DMS79 treated with DMSO at 0.1 percent for 48 hours (cell line): ENCODE results near the gene CDK8.

Experiments
- DNase-seq: peaks from one replicate; lab custom pipeline; 2025; lab: John Stamatoyannopoulos, UW

Gene CDK8

DNA sequence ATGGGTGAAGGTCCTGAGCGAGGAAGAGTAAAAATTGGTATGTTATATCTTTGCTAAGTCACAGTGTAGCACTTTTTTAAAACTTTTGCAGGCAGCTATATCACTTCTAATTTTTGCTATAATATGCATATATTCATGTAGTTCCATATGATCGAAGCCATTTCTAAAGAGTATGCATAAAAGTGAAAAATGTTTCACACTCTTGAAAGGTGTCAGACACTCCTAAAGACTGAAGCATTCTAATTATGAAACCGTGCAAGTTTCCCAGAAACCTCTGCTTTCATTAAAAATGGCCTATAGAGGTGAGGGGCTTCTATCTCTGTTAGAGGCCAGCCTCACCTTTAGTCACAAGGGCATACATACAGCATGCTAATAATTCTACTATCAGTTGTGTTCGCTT lies 128.9 kb downstream of the CDK8 start:
- no peak for DNase-seq

DNA sequence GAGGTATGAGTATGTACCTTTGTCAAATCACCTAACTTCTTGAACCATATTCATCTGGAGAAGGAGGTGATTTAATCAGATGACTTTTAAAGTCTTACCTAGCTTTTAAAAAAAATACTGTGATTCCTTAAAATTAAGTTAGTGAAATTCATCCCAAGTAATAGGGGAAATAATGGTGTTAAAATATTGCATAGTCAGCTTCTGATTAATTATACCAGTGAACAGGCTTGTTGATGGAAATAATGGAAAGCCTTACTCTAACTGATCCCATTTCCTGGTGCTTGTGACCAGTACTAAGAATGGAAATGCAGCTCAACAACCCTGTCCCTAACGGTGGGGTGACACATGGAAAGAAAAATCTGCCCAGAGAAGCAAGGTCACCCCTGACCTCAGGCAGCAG lies 130.7 kb downstream of the CDK8 start:
- DNase-seq = no peak

DNA sequence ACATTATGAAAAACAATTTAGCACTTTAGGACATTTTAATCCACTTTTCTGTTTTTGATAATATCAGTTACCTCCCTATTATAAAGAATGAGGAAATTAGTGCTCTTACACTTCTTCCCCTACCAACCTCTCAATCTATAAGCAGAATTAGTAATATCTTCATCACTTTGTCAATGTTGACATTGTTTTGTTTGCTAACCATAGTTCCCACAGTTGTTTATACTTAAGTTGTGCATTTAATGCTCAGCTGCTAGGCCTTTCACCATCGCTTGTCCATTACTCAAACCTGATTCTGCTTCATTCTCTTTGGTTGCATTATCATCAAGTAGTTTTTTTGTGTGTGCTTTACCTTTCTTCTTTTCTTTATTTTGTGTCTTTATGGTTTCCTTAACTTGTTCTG lies 132.1 kb downstream of the CDK8 start:
- DNase-seq = no peak

DNA sequence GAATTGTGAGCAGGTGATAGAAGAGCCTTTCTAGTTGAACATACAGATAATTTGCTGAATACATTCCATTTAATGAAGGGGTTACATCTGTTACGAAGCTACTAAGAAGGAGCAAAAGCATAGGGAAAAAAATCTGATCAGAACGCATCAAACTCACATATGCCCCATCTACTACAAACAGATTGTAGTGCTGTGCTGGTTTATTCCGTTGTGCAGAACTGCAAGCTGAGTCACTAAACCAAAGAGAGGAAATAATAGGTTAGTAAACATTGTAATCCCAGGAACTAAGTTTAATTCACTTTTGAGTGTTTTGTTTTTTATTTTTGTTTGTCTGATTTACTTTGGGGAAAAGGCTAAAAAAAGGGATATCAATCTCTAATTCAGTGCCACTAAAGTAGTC lies 136.3 kb downstream of the CDK8 start:
- DNase-seq = no peak

DNA sequence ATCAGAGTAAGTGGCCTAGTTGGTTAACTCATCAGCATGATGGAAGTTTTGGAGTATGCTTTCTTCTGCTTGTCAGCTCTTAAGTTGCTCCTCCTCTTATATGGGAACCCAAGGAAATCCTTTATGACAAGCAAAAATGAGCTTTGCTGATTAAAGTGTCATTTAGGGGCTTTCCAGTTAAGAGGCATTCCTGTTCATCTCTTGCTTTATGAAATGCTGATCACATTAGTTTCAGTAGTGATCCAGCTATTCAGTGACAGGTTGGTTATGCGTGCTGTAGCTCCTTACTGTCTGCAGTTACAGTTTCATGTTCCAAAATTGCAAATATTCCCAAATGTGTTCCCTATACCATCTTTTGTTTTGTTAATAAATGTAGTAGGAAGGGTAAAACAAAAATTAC lies 146.6 kb downstream of the CDK8 start:
- DNase-seq = no peak

- DNase-seq = no peak
These were observed 147.1 kb downstream of the CDK8 start for GRCh38 chr13:26401069-26401468.

GRCh38 chr13:26401578-26402021 lies 147.7 kb downstream of the CDK8 start:
- DNase-seq = no peak

DNA sequence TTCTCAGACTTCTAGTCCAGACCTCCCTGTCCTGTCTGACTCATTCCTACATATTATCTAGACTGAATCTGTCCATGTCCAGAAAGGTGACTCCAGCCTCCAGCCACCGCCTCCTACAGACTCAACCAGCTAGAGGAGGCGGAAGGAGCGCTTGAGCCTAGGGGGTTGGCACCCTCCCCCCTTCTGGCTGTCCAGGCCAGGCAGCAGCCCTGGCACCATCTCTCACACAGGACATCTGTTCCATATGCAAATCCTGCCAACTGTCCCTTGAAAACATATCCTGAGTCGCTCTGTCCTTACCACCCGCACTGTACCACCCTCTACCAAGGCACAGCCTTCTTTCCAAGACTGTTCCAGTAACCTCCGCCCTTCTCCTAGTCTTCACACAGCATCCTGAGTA lies 152.9 kb downstream of the CDK8 start:
- no peak for DNase-seq

DNA sequence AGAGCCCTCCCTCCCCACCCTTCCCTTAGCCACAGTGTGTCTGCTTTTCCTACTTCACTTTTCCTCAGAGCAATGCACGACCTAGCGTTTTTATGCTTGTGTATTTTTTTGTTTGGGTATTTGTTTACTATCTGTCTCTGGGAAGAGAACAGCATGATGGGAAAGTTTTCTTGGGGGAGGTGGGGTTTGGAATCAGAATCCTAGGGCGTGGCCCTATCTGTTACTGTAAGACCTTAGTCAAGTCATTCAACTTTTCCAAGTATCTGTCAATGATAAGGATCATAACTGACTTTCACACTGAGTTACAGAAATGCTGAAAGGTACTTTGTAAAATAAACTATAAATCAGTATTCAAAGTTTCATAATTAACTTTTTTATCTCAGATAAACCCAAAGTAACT lies 157.3 kb downstream of the CDK8 start:
- no peak for DNase-seq

DNA sequence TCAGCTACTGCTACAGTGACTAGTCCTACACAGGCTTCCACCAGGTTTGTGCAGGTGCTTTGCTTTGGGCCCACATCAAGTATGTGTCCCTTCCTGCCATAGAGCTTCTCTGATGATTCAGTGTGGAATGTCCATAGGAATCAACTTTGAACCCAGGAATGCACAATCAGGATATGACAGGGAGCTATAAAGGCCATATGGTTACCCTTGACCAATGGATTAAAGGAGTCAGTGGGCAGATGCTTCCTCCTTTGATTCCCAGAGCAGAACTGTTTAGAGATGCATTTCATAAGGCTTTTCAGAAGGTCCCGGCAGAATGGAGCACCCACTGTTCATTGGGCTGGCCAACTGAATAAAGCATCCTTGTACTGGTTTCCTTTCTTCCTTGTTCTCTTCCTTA lies 158.3 kb downstream of the CDK8 start:
- no peak for DNase-seq

DNA sequence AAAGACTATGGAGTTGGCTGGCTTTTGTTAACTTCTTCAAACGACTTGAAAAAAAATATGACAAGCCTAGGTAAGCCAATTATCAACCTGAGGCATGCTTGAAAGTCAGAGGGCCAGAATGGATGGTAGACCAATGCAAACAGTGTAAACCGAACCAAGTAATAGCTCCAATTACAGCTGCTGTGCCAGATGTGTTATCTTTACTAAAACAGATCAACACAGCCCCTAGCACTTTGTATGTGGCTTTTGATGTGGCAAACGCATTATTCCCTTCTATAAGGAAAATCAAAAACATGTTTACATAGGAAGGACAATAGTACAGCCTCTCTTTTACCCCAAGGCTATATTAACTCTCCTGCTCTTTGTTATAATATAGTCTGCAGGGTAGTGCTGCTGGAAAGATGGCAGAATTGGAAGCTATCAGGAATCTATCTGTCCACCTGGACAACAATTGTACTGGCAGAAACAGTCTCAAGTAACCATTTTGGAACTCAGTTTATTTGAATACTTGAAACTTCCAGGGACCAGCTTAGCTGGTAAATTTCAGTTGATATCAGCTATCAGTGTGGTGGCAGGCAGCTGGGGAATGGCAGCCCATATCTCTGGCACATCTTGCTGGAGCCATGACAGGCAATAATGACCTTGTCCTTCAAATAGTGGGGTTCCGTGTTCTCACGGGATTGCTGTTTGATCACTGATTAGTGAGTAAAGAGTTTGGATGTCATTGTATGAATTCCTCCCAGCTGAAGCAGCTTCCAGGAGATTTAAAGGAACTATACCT lies 159.2 kb downstream of the CDK8 start:
- no peak for DNase-seq

DNA sequence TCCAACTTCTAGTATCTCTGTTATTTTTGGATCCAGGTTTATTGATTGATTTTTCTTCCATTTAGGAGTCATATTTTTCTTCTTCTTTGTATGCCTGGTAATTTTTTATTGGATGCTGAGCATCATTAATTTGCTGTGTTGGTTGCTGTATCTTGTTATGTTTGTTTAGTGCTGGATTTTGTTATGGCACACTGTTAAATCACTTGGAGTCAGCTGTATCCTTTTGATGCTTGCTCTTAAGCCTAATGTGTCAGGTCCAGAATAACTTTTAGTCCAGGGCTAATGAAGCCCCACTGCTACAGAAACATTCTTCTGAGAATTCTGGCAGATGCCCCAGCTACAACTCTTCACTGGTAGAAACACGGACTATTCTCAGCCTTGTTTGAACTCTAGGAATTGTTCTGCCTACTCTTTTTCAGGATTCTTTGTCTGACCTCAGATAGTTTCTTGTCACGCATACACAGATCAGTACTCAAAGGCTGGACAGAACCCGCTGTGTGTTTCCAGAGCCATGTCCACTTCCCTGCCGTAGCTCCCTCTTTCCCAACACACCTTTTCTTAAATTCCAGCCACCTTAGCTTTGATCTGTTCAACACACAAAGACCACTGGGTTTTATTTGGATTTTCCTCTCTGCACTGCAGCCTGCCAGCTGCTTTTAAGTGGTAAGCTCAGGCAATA lies 166.5 kb downstream of the CDK8 start:
- no peak for DNase-seq

DNA sequence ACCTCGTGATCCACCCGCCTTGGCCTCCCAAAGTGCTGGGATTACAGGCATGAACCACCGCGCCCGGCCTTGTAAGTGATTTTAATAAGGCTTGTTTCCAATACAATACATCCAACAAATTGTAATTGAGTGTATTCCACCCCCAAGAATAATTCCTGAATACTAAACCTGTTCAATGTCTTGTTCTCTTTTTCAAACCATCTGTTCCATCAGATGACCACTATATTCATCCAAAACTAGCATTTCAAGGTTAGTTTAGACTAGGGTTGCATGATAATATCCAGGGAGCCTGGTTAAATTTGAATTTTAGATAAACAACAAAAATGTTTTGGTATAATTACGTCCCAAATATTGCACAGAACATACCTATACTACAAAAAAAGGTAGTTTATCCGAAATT lies 168.1 kb downstream of the CDK8 start:
- no peak for DNase-seq

GRCh38 chr13:26423629-26424028 lies 169.7 kb downstream of the CDK8 start:
- DNase-seq = no peak

DNA sequence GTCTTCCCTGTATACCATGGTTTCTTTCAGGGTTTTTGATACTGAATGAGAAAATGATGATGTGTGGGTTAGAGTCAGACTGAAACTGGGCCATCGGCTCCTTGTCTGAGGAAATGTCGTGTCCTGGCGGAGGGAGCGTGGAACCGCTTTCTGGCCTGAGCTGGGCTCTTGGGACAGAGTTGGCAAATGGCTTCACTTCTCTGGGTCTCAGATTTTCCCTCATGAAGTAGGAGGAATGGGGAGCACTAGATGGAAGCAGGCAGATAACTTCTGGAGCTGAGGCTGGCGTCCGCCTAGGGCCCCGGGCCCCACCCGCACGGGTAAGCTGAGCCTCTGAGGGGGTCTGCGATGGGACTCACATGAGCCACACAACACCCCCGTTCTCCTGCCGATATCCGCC lies 170.3 kb downstream of the CDK8 start:
- DNase-seq = no peak

DNA sequence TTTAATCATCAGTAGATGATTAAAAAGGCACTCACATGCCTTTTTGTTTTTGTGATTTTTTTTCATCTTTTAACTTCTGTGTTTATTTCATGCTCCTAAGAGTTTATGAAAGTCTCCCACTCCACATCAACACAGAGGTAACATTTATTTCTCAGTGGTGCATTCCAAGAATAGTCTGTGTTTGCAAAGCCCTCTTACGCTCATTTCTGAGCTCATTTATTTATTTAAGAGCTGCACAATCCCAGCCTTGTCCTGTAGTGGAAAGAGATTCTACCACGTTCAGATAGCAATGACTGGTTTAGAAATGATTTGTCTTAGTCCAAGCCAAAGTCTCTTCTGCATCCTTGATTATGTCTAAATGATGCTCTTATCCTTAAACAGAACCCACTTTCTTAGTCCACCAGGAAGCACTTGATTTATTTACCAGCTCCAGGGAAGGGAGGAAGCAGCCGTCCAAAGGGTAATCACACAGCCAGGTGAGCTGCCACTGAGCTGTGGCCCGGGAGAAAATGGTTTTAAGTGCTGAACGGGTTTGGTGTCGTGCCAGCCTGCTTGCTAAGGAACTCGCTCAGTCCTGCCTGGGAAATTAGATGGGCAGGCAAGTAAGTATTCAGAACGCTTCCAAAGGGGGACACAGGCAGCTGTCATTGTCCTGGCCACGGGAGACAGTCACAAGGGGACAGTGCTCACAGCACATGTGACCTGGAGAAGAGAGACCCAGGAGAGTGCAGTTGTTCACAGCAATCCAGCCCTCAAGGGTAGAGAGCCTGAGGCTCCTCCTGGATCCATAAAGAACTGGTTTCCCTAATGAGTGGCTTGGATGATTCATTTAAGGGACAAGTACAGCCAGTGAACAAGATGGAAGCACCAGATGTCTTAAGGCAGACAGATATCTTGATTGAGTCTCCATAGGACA lies 171.8 kb downstream of the CDK8 start:
- peak; percentile 84 for DNase-seq

- DNase-seq = no peak
These were observed 179.8 kb downstream of the CDK8 start for GRCh38 chr13:26433776-26434175.

DNA sequence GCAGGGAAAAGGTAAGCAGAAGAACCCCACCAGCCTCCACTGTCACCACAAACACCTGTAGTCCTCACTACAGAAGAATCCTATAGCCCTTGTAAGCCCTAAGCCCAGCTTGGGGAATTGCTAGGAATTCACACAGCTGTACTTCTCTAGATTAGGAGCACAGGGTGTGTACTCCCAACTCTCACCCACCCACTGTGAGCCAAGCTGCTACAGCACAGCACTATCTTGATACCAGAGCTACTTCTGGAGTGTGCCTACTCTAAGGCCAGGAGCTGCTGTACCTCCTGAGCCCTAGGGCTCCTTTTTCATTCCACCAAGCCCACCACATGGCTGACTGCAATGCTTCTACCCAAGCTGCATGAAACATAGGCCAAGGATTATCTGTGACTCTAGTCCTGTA lies 181.2 kb downstream of the CDK8 start:
- DNase-seq = no peak

- no peak for DNase-seq
These were observed 181.7 kb downstream of the CDK8 start for GRCh38 chr13:26435646-26436045.

- no peak for DNase-seq
These were observed 183.0 kb downstream of the CDK8 start for GRCh38 chr13:26436914-26437313.

GRCh38 chr13:26440111-26440510 lies 186.2 kb downstream of the CDK8 start:
- DNase-seq = no peak

GRCh38 chr13:26441476-26441875 lies 187.5 kb downstream of the CDK8 start:
- no peak for DNase-seq

DNA sequence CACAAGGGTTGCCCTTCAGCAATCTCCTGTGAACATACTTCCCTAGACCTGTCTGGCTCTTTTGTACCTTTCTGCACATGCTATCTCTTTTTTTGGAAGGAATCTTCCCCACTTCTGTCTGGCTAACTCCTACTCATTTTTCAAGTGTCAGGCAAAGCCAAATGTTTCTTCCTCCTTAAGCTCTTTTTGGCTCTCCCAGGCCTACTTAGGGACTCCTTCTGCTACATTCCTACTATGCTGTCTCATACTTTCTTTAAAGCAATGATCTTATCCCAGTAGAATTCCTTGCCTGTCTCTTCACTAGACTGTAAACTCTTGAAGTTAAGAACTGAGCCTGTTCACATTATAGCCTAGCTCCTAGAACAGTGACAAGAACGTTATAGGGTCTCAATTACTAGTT lies 188.6 kb downstream of the CDK8 start:
- DNase-seq = no peak
